Smooth muscle cell (in vitro differentiated cells): ENCODE measurements around the gene TPST2. TPM values are rescaled to one million over a fixed set of nuclear protein-coding genes. Genes with fewer than 3 reads are reported as not detected.

Experiments
- DNase-seq: peaks from one replicate; lab custom pipeline; 2025; ENCODE audit not compliant: unreplicated experiment; lab: John Stamatoyannopoulos, UW
- H2AFZ ChIP-seq: fragments of 200-600 bp; sonication (generic); 2 replicates; pipeline ENCODE4 v1.6.0; 2016; ENCODE audit warnings: antibody characterized with exemption, low read depth, mild to moderate bottlenecking
- H3F3A ChIP-seq: fragments of 200-600 bp; sonication (generic); 2 replicates; pipeline ENCODE4 v1.6.0; 2017; ENCODE audit warnings: antibody characterized with exemption, low read depth
- H3K27ac ChIP-seq: fragments of 200-600 bp; sonication (generic); 2 replicates; pipeline ENCODE4 v1.5.1; 2016; ENCODE audit warnings: low read depth, mild to moderate bottlenecking
- H3K27me3 ChIP-seq: fragments of 200-600 bp; sonication (generic); 2 replicates; pipeline ENCODE4 v1.6.1; 2016; ENCODE audit warnings: low read depth, mild to moderate bottlenecking
- H3K36me3 ChIP-seq: fragments of 200-600 bp; sonication (generic); 2 replicates; pipeline ENCODE4 v1.5.1; 2016; ENCODE audit warnings: low read depth
- H3K4me1 ChIP-seq: fragments of 200-600 bp; sonication (generic); 2 replicates; pipeline ENCODE4 v1.5.1; 2016; ENCODE audit warnings: low read depth
- H3K4me2 ChIP-seq: fragments of 200-600 bp; sonication (generic); 2 replicates; pipeline ENCODE4 v1.6.0; 2016; ENCODE audit warnings: mild to moderate bottlenecking
- H3K4me3 ChIP-seq: fragments of 200-600 bp; sonication (generic); 2 replicates; pipeline ENCODE4 v1.5.1; 2016; ENCODE audit warnings: mild to moderate bottlenecking
- H3K79me2 ChIP-seq: fragments of 200-600 bp; sonication (generic); 2 replicates; pipeline ENCODE4 v1.6.0; 2016; ENCODE audit warnings: low read depth, mild to moderate bottlenecking
- H3K9ac ChIP-seq: fragments of 200-600 bp; sonication (generic); 2 replicates; pipeline ENCODE4 v1.6.0; 2016; ENCODE audit warnings: low read depth
- H3K9me3 ChIP-seq: fragments of 200-600 bp; sonication (generic); replicated peaks from 2 replicates; pipeline ENCODE4 v1.5.1; 2016; ENCODE audit warnings: low read depth
- H4K20me1 ChIP-seq: fragments of 200-600 bp; sonication (generic); 2 replicates; pipeline ENCODE4 v1.6.0; 2016; ENCODE audit warnings: low read depth
- WGBS: methylation state at CpG from one replicate; pipeline ENCODE4 v1.1.7; 2016; ENCODE audit warnings: low lambda C conversion rate; 5-methylcytosine and 5-hydroxymethylcytosine counted together
- polyA plus RNA-seq: library from polyadenylated mRNA; unstranded; fragments of >200 nt; fragmentation: Nextera tagmentation; extraction: Ambion mirVana; gene quantifications from 2 replicates; pipeline ENCODE4 v1.2.1, GENCODE V29; 2016
- total RNA-seq: library from RNA; depleted of rRNA; stranded (reverse); fragments of >200 nt; gene quantifications from 2 replicates; pipeline ENCODE4 v1.2.3, GENCODE V29; 2014
- TF ChIP-seq, protein P1 (sequence below): fragments of 200-600 bp; sonication (generic); IDR thresholded peaks from 2 replicates; pipeline ENCODE4 v1.5.1; 2017; ENCODE audit warnings: borderline replicate concordance, mild to moderate bottlenecking, antibody characterized with exemption; ENCODE audit not compliant: insufficient read depth, poor library complexity, severe bottlenecking

The TPST2 gene
- total and polyA plus RNA-seq, 2 experiments from 2014 or later, result 44.1 to 48.5 TPM

DNA sequence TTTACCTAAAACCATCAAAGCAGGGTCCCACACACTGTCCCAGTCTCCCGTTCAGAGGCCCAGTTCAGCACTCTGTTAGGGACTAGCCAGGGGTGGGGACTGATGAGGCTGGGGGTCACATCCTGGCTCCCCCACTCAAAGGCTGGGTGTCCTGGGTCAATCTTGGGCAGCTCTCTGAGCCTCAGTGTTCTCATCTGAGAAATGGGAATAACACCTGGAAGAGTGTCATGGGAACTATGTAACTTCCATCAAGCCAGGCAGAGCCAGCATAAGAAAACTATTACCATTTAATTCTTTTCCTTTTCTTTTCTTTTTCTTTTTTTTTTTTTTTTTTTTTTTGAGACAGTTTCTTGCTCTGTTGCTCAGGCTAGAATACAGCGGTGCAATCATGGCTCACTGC is 38.4 kb downstream of the TPST2 start:
- DNase-seq, result no peak
- H3K9me3 ChIP-seq, result no peaks in the 10 kb centered on the region
- no peak overlapping the region for H3K4me3 ChIP-seq
- peaks cover 20% of the 10 kb centered on the region for H3K4me1 ChIP-seq
- WGBS, result 98% methylated on average over 2 of the region's 2 CpGs
- TF ChIP-seq, protein P1, sequence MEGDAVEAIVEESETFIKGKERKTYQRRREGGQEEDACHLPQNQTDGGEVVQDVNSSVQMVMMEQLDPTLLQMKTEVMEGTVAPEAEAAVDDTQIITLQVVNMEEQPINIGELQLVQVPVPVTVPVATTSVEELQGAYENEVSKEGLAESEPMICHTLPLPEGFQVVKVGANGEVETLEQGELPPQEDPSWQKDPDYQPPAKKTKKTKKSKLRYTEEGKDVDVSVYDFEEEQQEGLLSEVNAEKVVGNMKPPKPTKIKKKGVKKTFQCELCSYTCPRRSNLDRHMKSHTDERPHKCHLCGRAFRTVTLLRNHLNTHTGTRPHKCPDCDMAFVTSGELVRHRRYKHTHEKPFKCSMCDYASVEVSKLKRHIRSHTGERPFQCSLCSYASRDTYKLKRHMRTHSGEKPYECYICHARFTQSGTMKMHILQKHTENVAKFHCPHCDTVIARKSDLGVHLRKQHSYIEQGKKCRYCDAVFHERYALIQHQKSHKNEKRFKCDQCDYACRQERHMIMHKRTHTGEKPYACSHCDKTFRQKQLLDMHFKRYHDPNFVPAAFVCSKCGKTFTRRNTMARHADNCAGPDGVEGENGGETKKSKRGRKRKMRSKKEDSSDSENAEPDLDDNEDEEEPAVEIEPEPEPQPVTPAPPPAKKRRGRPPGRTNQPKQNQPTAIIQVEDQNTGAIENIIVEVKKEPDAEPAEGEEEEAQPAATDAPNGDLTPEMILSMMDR, result no peak
- H4K20me1 ChIP-seq, result peaks cover 7% of the 10 kb centered on the region
- peak overlapping the region; percentile 11 for H3K9ac ChIP-seq
- no peaks in the 10 kb centered on the region for H3K36me3 ChIP-seq
- H3K79me2 ChIP-seq, result peaks cover 44% of the 10 kb centered on the region
- peaks cover 7% of the 10 kb centered on the region for H3F3A ChIP-seq
- H3K4me2 ChIP-seq, result peak overlapping the region; percentile 63
- H3K27ac ChIP-seq, result peak overlapping the region; percentile 88
- no peak overlapping the region for H2AFZ ChIP-seq
- no peaks in the 10 kb centered on the region for H3K27me3 ChIP-seq

- H3K79me2 ChIP-seq, result peaks cover 42% of the 10 kb centered on the region
- no peaks in the 10 kb centered on the region for H3K27me3 ChIP-seq
- peak overlapping the region; percentile 88 for H3K27ac ChIP-seq
- 44% methylated on average over 8 of the region's 8 CpGs for WGBS
- no peak overlapping the region for H2AFZ ChIP-seq
- H3K36me3 ChIP-seq, result no peaks in the 10 kb centered on the region
- peak overlapping the region; percentile 63 for H3K4me2 ChIP-seq
- TF ChIP-seq, protein P1, result no peak
- H3K4me1 ChIP-seq, result peaks cover 20% of the 10 kb centered on the region
- no peak overlapping the region for H3K4me3 ChIP-seq
- H4K20me1 ChIP-seq, result peaks cover 14% of the 10 kb centered on the region
- H3K9me3 ChIP-seq, result no peaks in the 10 kb centered on the region
- no peak for DNase-seq
- peaks cover 7% of the 10 kb centered on the region for H3F3A ChIP-seq
- H3K9ac ChIP-seq, result peak overlapping the region; percentile 11
Measured at GRCh38 chr22:26550498-26551033, 39.4 kb downstream of the TPST2 start.

- H3K4me2 ChIP-seq, result peak overlapping the region; percentile 63
- no peak overlapping the region for H2AFZ ChIP-seq
- peaks cover 20% of the 10 kb centered on the region for H3K4me1 ChIP-seq
- H3K4me3 ChIP-seq, result no peak overlapping the region
- TF ChIP-seq, protein P1, result no peak
- H3K36me3 ChIP-seq, result no peaks in the 10 kb centered on the region
- 95% methylated on average over 4 of the region's 4 CpGs for WGBS
- H4K20me1 ChIP-seq, result peaks cover 18% of the 10 kb centered on the region
- DNase-seq, result no peak
- peaks cover 7% of the 10 kb centered on the region for H3F3A ChIP-seq
- H3K27ac ChIP-seq, result peak overlapping the region; percentile 88
- H3K79me2 ChIP-seq, result peaks cover 47% of the 10 kb centered on the region
- no peaks in the 10 kb centered on the region for H3K27me3 ChIP-seq
- no peak overlapping the region for H3K9ac ChIP-seq
- no peaks in the 10 kb centered on the region for H3K9me3 ChIP-seq
Measured at GRCh38 chr22:26549902-26550497, 39.9 kb downstream of the TPST2 start.

DNA sequence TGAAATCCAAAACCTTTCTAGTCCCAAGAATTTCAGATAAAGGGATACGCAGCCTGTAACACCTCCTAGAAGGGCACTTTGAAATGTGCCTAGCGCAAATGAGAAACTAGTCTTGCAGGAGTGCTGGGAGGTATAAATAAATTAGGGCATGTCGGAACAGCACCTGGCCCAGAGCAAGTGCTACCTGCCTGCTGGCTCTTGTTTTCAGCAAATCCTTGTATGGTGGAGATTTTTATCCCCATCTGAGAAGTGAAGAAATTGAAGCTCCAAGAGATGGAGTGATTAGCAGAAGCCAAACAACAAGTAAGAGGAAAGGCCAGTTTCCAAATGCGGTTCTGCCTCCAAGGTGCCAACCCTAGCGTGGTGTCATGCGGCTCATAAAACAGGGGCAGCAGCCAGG is 40.9 kb downstream of the TPST2 start:
- no peaks in the 10 kb centered on the region for H3K27me3 ChIP-seq
- no peaks in the 10 kb centered on the region for H3K36me3 ChIP-seq
- peaks cover 28% of the 10 kb centered on the region for H4K20me1 ChIP-seq
- no peaks in the 10 kb centered on the region for H3K9me3 ChIP-seq
- TF ChIP-seq, protein P1, result no peak
- H3K79me2 ChIP-seq, result peaks cover 46% of the 10 kb centered on the region
- H3K4me2 ChIP-seq, result no peak overlapping the region
- WGBS, result 70% methylated on average over 6 of the region's 6 CpGs
- H2AFZ ChIP-seq, result no peak overlapping the region
- H3K27ac ChIP-seq, result peak overlapping the region; percentile 19
- peaks cover 7% of the 10 kb centered on the region for H3F3A ChIP-seq
- DNase-seq, result no peak
- peaks cover 20% of the 10 kb centered on the region for H3K4me1 ChIP-seq
- no peak overlapping the region for H3K4me3 ChIP-seq
- no peak overlapping the region for H3K9ac ChIP-seq
